ENCODE data around the gene LLGL2. TPM values are rescaled to one million over a fixed set of nuclear protein-coding genes. Genes with fewer than 3 reads are reported as not detected.

LLGL2 gene
- total RNA-seq, 1 donor from 2014 or later = 33.1 TPM

DNA sequence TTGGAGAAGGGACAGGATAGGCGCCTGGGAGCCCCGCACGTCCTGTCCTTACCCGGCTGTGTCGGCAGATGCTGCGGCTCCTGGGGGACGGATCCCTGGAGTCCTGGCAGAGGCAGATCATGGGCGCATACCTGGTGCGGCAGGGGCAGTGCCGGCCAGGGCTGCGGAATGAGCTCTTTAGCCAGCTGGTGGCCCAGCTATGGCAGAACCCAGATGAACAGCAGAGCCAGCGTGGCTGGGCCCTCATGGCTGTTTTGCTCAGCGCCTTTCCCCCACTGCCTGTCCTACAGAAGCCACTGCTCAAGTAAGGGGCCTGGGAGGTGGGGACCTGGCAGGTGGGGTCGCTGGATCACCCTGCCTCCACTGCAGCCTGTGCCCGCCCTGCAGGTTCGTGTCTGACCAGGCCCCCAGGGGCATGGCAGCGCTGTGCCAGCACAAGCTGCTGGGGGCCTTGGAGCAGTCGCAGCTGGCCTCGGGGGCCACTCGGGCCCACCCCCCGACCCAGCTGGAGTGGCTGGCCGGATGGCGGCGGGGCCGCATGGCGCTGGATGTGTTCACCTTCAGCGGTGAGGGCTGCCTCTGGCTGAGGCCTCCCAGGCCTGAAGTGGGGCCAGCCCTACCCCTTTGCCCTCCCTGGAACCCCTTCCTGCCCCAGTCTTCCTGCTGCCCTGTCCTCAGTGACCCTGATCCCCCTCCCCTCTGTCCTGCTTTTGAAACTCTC is 87.6 kb downstream of the LLGL2 start:
- TF ChIP-seq, protein P1, sequence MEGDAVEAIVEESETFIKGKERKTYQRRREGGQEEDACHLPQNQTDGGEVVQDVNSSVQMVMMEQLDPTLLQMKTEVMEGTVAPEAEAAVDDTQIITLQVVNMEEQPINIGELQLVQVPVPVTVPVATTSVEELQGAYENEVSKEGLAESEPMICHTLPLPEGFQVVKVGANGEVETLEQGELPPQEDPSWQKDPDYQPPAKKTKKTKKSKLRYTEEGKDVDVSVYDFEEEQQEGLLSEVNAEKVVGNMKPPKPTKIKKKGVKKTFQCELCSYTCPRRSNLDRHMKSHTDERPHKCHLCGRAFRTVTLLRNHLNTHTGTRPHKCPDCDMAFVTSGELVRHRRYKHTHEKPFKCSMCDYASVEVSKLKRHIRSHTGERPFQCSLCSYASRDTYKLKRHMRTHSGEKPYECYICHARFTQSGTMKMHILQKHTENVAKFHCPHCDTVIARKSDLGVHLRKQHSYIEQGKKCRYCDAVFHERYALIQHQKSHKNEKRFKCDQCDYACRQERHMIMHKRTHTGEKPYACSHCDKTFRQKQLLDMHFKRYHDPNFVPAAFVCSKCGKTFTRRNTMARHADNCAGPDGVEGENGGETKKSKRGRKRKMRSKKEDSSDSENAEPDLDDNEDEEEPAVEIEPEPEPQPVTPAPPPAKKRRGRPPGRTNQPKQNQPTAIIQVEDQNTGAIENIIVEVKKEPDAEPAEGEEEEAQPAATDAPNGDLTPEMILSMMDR (IDR thresholded peaks at IDR 0.05; ENCODE audit: unreplicated experiment) = no peak
- DNase-seq (ENCODE audit: low spot score in 2 of 2, unreplicated experiment in 2 of 2) = no peak
- H3K27me3 Mint-ChIP-seq (ENCODE audit: low read depth) = no peaks in the 10 kb centered on the region
- no peak overlapping the region for H3K4me3 Mint-ChIP-seq
- H3K4me1 Mint-ChIP-seq = no peaks in the 10 kb centered on the region
- peaks cover 2% of the 10 kb centered on the region for H3K36me3 Mint-ChIP-seq
- H3K27ac Mint-ChIP-seq = no peak overlapping the region
- no peaks in the 10 kb centered on the region for H3K9me3 Mint-ChIP-seq

DNA sequence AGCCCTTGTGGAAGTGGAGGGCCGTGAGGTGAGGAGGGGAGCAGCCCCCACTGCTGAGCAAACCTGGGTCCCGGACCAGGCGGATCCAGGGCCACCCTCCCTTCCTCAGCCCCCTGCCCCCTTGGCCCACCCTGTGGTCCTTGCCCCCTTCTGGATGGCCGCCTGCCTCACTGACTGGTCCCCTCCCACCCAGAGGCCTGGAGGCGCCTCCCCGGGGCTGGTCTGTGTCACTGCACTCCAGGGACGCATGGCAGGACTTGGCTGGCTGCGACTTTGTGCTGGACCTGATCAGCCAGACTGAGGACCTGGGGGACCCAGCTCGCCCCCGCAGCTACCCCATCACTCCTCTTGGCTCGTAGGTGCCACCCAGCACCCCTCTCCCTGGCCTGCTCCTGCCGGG is 88.5 kb downstream of the LLGL2 start:
- Mint-ChIP-seq H3K4me1 (no peaks in the 10 kb centered on the region), H3K36me3 (peaks cover 2% of the 10 kb centered on the region), H3K9me3 (no peaks in the 10 kb centered on the region), H3K4me3 (no peak overlapping the region), H3K27ac (no peak overlapping the region), H3K27me3 (ENCODE audit: low read depth) (no peaks in the 10 kb centered on the region)
- TF ChIP-seq, protein P1 (IDR thresholded peaks at IDR 0.05; ENCODE audit: unreplicated experiment) = no peak
- DNase-seq (ENCODE audit: low spot score in 2 of 2, unreplicated experiment in 2 of 2) = no peak

DNA sequence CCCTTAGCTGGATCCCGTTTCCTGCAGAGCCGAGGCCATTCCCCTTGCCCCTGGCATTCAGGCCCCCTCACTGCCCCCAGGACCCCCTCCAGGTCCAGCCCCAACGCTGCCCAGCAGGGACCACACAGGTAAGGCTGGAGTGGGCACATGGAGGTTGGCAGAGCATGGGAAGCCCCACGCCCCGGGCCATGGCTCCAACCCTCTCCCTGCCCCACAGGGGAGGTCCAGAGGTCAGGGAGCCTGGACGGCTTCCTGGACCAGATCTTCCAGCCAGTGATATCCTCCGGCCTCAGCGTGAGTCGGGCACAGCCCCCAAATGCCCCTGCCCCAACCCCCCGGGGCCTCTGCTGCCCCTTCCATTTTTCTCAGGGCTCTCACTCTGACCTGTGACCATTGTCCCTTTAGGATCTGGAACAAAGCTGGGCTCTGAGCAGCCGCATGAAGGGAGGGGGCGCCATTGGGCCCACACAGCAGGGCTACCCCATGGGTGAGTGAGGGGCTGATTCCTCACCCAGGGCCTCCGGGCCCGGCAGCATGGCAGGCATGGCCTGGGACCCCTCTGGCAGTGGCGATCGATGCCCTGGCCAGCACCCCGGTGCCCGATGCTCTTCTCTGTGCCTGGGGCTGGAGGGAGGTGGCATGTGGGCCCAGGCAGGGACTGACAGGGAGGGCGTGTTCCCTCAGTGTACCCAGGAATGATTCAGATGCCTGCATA is 89.2 kb downstream of the LLGL2 start:
- no peaks in the 10 kb centered on the region for H3K4me1 Mint-ChIP-seq

DNA sequence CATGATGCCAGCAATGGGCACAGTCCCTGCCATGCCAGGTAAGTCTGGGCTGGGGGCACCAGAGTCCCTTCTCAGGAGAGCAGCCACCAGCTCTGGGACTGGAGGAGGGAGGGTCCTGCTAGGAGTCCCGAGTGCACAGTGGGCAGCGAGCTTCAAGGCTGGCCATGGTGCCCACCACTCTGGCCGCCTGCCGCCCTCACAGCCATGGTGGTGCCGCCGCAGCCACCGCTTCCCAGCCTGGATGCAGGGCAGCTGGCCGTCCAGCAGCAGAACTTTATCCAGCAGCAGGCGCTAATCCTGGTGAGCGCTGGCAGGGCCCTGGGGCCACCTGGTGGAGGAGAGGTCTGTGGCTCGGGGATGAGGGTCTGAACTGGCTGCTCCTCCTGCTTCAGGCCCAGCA is 89.8 kb downstream of the LLGL2 start:
- H3K27ac Mint-ChIP-seq = no peak overlapping the region
- H3K9me3 Mint-ChIP-seq = no peaks in the 10 kb centered on the region
- no peaks in the 10 kb centered on the region for H3K4me1 Mint-ChIP-seq
- no peak for DNase-seq (ENCODE audit: low spot score in 2 of 2, unreplicated experiment in 2 of 2)
- TF ChIP-seq, protein P1 (IDR thresholded peaks at IDR 0.05; ENCODE audit: unreplicated experiment) = no peak
- no peaks in the 10 kb centered on the region for H3K27me3 Mint-ChIP-seq (ENCODE audit: low read depth)
- no peak overlapping the region for H3K4me3 Mint-ChIP-seq
- peaks cover 2% of the 10 kb centered on the region for H3K36me3 Mint-ChIP-seq

More for the DNA sequence above, 89.2 kb downstream of the LLGL2 start:
- Mint-ChIP-seq H3K9me3 (no peaks in the 10 kb centered on the region), H3K27me3 (ENCODE audit: low read depth) (no peaks in the 10 kb centered on the region), H3K27ac (no peak overlapping the region), H3K36me3 (peaks cover 2% of the 10 kb centered on the region), H3K4me3 (no peak overlapping the region)
- no peak for DNase-seq (ENCODE audit: low spot score in 2 of 2, unreplicated experiment in 2 of 2)
- TF ChIP-seq, protein P1 (IDR thresholded peaks at IDR 0.05; ENCODE audit: unreplicated experiment) = no peak

DNA sequence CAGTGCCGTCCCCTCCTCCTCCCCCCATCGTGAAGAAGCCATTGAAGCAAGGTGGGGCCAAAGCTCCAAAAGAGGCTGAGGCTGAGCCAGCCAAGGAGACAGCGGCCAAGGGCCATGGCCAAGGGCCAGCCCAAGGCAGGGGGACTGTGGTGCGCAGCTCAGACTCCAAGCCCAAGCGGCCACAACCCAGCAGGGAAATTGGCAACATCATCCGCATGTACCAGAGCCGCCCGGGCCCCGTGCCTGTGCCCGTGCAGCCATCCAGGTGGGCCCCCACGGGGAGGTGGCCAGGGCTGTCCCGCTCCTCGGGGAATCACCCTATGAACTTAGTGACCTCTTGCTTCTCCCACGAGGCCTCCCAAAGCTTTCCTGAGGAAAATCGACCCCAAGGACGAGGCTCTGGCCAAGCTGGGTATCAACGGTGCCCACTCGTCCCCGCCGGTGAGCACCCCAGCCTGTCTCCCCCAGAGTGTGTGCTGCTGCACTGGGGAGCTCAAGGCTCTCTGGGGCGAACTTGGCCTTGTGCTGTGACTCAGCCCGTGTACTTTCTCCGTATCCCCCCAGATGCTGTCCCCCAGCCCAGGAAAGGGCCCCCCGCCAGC is 91.1 kb downstream of the LLGL2 start:
- H3K36me3 Mint-ChIP-seq = peaks cover 2% of the 10 kb centered on the region
- no peak overlapping the region for H3K27ac Mint-ChIP-seq
- DNase-seq (ENCODE audit: low spot score in 2 of 2, unreplicated experiment in 2 of 2) = no peak
- H3K4me3 Mint-ChIP-seq = no peak overlapping the region
- no peaks in the 10 kb centered on the region for H3K4me1 Mint-ChIP-seq
- H3K27me3 Mint-ChIP-seq (ENCODE audit: low read depth) = no peaks in the 10 kb centered on the region
- TF ChIP-seq, protein P1 (IDR thresholded peaks at IDR 0.05; ENCODE audit: unreplicated experiment) = no peak
- H3K9me3 Mint-ChIP-seq = no peaks in the 10 kb centered on the region
